Lower leg skin (tissue), 4 donors: ENCODE results near the gene SRP68. TPM values are rescaled to one million over a fixed set of nuclear protein-coding genes. Genes with fewer than 3 reads are reported as not detected.

Source experiments
- DNase-seq, 2 donors: peaks; one replicate each; pipeline ENCODE4 v3.0.0-alpha.2; 2019; ENCODE audit warnings: low spot score in 2 of 2
- H3K4me3 ChIP-seq: fragments of 200-600 bp; sonication (generic); 2 replicates; pipeline ENCODE4 v1.5.1; 2017; ENCODE audit warnings: mild to moderate bottlenecking, low read depth; ENCODE audit not compliant: poor library complexity, severe bottlenecking
- CTCF ChIP-seq, 3 donors: fragments of 450-650 bp; IDR thresholded peaks; one replicate each; pipeline ENCODE4 v1.5.1; 2016; ENCODE audit warnings: antibody characterized with exemption in 3 of 3, mild to moderate bottlenecking in 3 of 3, moderate library complexity in 2 of 3
- POLR2A ChIP-seq, 2 donors: fragments of 450-650 bp; IDR thresholded peaks; one replicate each; pipeline ENCODE4 v1.6.1; 2016 to 2017; ENCODE audit warnings: antibody characterized with exemption in 2 of 2, mild to moderate bottlenecking in 1 of 2, moderate library complexity in 1 of 2
- WGBS, 2 donors: methylation state at CpG; one replicate each; pipeline ENCODE4 v1.1.5; 2018; 5-methylcytosine and 5-hydroxymethylcytosine counted together
- intact Hi-C: fragments of 100-400 bp; cut with DNase I; formaldehyde crosslinking; loops from one replicate; pipeline ENCODE4 v1.15.0; 2023; ENCODE audit warnings: low total_unique reads
- total RNA-seq, 4 donors: library from RNA; depleted of rRNA; stranded (reverse); fragments of >200 nt; gene quantifications; one replicate each; pipeline ENCODE4 v1.1.0, GENCODE V29; 2016

Gene SRP68
- total RNA-seq, 4 donors from 2014 or later: 67.2 to 76.5 (median 72.3) TPM

GRCh38 chr17:76111956-76112355 is 39.6 kb upstream of the SRP68 start:
- H3K4me3 ChIP-seq: no peak overlapping the region
- DNase-seq: no peak
- intact Hi-C loops: no loop called here
- WGBS, 2 donors: 76 to 83% methylated on average over 2 of the region's 2 CpGs
- no peak for TF ChIP-seq CTCF (IDR thresholded peaks at IDR 0.05)
- TF ChIP-seq POLR2A (IDR thresholded peaks at IDR 0.05): no peak

GRCh38 chr17:76107509-76107908 is 35.2 kb upstream of the SRP68 start:
- TF ChIP-seq CTCF (IDR thresholded peaks at IDR 0.05) (no peak), POLR2A (IDR thresholded peaks at IDR 0.05) (no peak)
- 87 to 89% methylated on average over 6 of the region's 6 CpGs for WGBS, 2 donors
- intact Hi-C loops: no loop called here
- no peak overlapping the region for H3K4me3 ChIP-seq
- no peak for DNase-seq

- DNase-seq: no peak
- intact Hi-C loops: no loop called here
- H3K4me3 ChIP-seq: no peak overlapping the region
- TF ChIP-seq POLR2A (IDR thresholded peaks at IDR 0.05) (no peak), CTCF (IDR thresholded peaks at IDR 0.05) (no peak)
- WGBS, 2 donors: 60 to 62% methylated on average over 3 of the region's 3 CpGs
Observed at GRCh38 chr17:76106703-76107102, 34.4 kb upstream of the SRP68 start.

GRCh38 chr17:76104896-76105231 is 32.5 kb upstream of the SRP68 start:
- H3K4me3 ChIP-seq: no peak overlapping the region
- WGBS, 2 donors: 64 to 72% methylated on average over 5 of the region's 5 CpGs
- intact Hi-C loops: no loop called here
- DNase-seq: no peak
- TF ChIP-seq POLR2A (IDR thresholded peaks at IDR 0.05) (no peak), CTCF (IDR thresholded peaks at IDR 0.05) (no peak)

GRCh38 chr17:76104140-76104895 is 32.0 kb upstream of the SRP68 start:
- no peak for DNase-seq
- intact Hi-C loops: no loop called here
- WGBS, 2 donors: 85 to 86% methylated on average over 29 of the region's 29 CpGs
- TF ChIP-seq POLR2A (IDR thresholded peaks at IDR 0.05) (no peak), CTCF (IDR thresholded peaks at IDR 0.05) (no peak)
- H3K4me3 ChIP-seq: no peak overlapping the region
